ENCODE results near the gene RNF151. TPM values are rescaled to one million over a fixed set of nuclear protein-coding genes. Genes with fewer than 3 reads are reported as not detected.

Gene RNF151
- total RNA-seq, 1 experiment from 2014 or later: 0.28 TPM

DNA sequence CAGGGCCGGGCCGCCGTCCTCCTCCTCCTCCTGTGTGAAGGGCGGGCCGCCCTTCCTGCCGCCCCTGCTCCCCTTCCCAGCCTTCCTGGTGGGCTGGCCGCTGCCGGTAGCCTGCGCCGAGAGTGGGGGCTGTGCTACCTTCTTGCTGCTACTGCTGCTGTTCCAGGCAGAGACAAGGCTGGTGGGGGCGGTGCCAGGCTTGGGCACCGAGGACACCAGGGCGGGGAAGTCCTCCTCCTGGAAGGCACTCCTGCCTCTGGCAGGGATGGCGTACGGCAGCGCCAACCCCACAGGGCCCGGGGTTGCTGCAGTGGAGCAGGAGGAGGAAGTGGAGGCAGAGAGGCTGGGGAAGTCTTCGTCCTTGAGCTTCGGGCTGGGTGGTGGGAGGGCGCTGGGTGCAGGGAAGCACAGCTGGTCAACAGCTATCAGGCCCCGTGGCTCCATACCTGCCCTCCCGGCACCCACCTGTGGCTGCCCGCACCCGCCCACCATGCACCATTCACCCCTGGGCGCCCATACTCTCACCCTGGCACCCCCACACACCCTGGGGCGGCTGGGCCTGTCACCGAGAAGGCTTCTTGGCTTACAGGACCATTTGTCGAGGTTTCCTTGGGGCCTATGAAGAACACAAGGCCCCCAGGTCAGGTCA, 33.3 kb downstream of the RNF151 start:
- no CpG with 5 or more reads among the region's 28 CpGs for WGBS (ENCODE audit: extremely low coverage, insufficient read length, low lambda C conversion rate)
- no peaks in the 10 kb centered on the region for H4K20me1 ChIP-seq (ENCODE audit: control insufficient read depth, insufficient read depth, insufficient read length)
- no peak overlapping the region for H3K9ac ChIP-seq (ENCODE audit: extremely low read depth, insufficient read length, low read length)
- no peak overlapping the region for H2BK5ac ChIP-seq (ENCODE audit: insufficient read length, low read length)
- H3K23ac ChIP-seq (ENCODE audit: insufficient read length, low read depth, low read length): no peak overlapping the region
- H3K27ac Mint-ChIP-seq: no peak overlapping the region
- H3K23me2 ChIP-seq (ENCODE audit: insufficient read length, low read depth, low read length, poor library complexity, severe bottlenecking): no peaks in the 10 kb centered on the region
- no peak overlapping the region for H3T11ph ChIP-seq (ENCODE audit: low read length)
- H4K91ac ChIP-seq (ENCODE audit: insufficient read length, low read depth, low read length): no peak overlapping the region
- H3K9me3 ChIP-seq (ENCODE audit: control insufficient read depth, low read depth, low read length): no peaks in the 10 kb centered on the region
- no peaks in the 10 kb centered on the region for H3K9me3 Mint-ChIP-seq
- TF ChIP-seq CTCF (conservative IDR thresholded peaks at IDR 0.05): no peak
- no peak overlapping the region for H2BK15ac ChIP-seq (ENCODE audit: low read depth, low read length)
- H2AFZ ChIP-seq (ENCODE audit: low read length): no peak overlapping the region
- no peak overlapping the region for H2BK12ac ChIP-seq (ENCODE audit: insufficient read length, low read depth, low read length)
- no peak overlapping the region for H3K27ac ChIP-seq (ENCODE audit: insufficient read length, low read depth, low read length)
- H3K18ac ChIP-seq (ENCODE audit: insufficient read length, low read depth, low read length): no peak overlapping the region
- no peak for DNase-seq
- peaks cover 3% of the 10 kb centered on the region for H3K79me1 ChIP-seq (ENCODE audit: insufficient read depth, low read depth, low read length, poor library complexity, severe bottlenecking)
- H3K14ac ChIP-seq (ENCODE audit: insufficient read depth, low read length): no peak overlapping the region
- H3K27me3 ChIP-seq (ENCODE audit: insufficient read depth, low read length): no peaks in the 10 kb centered on the region
- H3K36me3 Mint-ChIP-seq (ENCODE audit: insufficient read depth in 1 of 3, low read depth in 3 of 3): peaks cover 18 to 48% (median 44%) of the 10 kb centered on the region in 3 experiments
- H4K8ac ChIP-seq (replicated peaks; ENCODE audit: insufficient read length, low read depth, low read length): no peak overlapping the region
- peaks cover 4 to 9% of the 10 kb centered on the region in 2 experiments; a peak in 2 of 4 replicates for H3K4me1 Mint-ChIP-seq
- no peak overlapping the region for H3K56ac ChIP-seq (ENCODE audit: insufficient read length, low read depth, low read length)
- no peak overlapping the region for H2AK5ac ChIP-seq (ENCODE audit: insufficient read length, low read length)
- no peaks in the 10 kb centered on the region for H3K4me1 ChIP-seq (ENCODE audit: insufficient read depth, low read length)
- no peak overlapping the region for H3K4me2 ChIP-seq (ENCODE audit: insufficient read depth, insufficient read length, low read length)
- H3K4ac ChIP-seq (ENCODE audit: low read depth, low read length): no peak overlapping the region
- H2BK120ac ChIP-seq (ENCODE audit: low read depth, low read length, poor library complexity, severe bottlenecking): no peak overlapping the region
- H3K79me2 ChIP-seq (ENCODE audit: insufficient read depth, low read length): no peaks in the 10 kb centered on the region
- no peak overlapping the region for H4K5ac ChIP-seq (ENCODE audit: insufficient read length, low read depth, low read length)
- no peak overlapping the region for H3K4me3 Mint-ChIP-seq
- no peak overlapping the region for H2BK20ac ChIP-seq (ENCODE audit: low read depth, low read length, poor library complexity, severe bottlenecking)
- no peaks in the 10 kb centered on the region for H3K27me3 Mint-ChIP-seq (ENCODE audit: low read depth)

Data from H9 (cell line).